Measurements from ENCODE around the gene SERPINH1.

Gene SERPINH1

DNA sequence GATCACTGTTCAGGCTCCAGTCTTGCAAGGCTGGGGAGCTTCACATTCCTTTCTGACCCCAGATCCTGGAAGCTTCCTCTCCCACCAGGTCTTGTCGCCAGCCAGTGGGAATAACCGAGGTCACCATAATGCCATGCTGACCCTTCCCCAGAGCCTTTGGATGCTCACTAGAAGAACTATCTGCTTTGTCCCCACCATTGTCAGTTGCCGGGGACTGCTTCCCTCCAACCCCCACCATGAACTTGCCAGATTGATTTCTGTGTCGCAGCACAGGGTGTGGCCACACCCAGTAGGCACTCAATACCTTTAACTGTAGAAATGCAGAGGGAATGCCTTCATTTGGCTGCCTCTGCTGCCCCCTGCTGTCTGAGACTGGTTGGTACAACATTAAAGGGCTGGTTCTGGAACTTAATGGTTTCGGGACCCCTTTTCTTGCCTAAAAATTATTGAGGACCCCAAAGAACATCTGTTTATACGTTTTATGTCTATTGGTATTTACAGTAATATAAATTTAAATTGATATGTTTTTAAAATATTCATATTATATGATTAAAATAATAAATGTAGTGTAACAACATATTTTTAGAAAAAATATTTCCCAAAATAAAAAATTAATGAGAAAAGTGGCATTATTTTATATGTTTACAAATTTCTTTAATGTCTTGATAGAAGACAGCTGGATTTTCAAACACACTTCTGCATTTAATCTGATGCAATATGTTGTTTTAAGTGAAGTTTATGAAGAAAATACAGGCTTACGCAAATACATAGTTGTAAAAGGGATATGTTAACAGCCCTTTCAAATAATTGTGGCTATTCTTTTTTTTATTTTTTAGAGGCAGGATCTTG is 29.6 kb upstream of the SERPINH1 start:
- no peak for DNase-seq (ENCODE audit: low read depth)
- TF ChIP-seq, protein P1, sequence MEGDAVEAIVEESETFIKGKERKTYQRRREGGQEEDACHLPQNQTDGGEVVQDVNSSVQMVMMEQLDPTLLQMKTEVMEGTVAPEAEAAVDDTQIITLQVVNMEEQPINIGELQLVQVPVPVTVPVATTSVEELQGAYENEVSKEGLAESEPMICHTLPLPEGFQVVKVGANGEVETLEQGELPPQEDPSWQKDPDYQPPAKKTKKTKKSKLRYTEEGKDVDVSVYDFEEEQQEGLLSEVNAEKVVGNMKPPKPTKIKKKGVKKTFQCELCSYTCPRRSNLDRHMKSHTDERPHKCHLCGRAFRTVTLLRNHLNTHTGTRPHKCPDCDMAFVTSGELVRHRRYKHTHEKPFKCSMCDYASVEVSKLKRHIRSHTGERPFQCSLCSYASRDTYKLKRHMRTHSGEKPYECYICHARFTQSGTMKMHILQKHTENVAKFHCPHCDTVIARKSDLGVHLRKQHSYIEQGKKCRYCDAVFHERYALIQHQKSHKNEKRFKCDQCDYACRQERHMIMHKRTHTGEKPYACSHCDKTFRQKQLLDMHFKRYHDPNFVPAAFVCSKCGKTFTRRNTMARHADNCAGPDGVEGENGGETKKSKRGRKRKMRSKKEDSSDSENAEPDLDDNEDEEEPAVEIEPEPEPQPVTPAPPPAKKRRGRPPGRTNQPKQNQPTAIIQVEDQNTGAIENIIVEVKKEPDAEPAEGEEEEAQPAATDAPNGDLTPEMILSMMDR (conservative IDR thresholded peaks at IDR 0.05; ENCODE audit: low read depth, low read length): peak; percentile 83
- no peak overlapping the region for H3K4me3 ChIP-seq (ENCODE audit: low read length)

- H3K4me3 ChIP-seq (ENCODE audit: low read length): no peak overlapping the region
- TF ChIP-seq, protein P1 (conservative IDR thresholded peaks at IDR 0.05; ENCODE audit: low read depth, low read length): no peak
- DNase-seq (ENCODE audit: low read depth): no peak
Observed at GRCh38 chr11:75533896-75534258, 28.2 kb upstream of the SERPINH1 start.

DNA sequence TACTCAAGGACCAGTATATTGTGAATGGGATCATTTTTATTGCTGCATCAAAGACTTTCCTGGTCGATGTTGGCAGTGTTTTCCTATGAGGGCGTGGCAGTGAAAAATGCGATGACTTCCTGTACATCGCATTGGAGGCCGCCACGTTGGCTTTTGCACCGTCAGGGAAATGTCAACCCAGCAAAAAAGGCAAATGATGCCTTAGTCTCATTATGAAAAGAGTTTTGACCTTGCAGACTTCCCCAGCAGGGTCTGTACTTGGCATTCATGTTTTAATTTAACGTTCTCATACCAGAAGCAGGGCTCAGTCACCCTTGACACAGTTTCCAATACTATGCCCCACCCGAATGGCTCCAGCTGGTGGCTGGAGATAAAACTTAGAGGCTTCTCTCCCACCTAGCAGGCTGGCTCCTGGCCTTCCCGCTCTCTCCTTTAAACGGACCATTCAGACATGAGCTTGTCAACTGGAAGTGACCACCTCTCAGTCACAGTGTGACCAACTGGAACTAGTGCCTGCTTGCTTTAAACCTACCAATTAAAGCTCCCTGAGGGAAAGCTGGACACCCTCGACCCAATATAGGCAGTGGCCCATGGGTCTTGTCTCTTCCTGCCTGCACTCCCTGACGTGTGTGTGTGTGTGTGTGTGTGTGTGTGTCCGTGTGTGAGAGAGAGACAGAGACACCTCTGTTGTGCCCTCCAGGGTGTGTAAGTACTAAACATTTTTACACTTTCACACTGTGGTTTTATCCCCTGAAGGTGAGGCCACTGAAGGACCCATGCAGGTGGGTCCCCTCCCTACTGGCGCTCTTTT is 27.6 kb upstream of the SERPINH1 start:
- TF ChIP-seq, protein P1 (conservative IDR thresholded peaks at IDR 0.05; ENCODE audit: low read depth, low read length): no peak
- H3K4me3 ChIP-seq (ENCODE audit: low read length): no peak overlapping the region
- no peak for DNase-seq (ENCODE audit: low read depth)

- DNase-seq (ENCODE audit: low read depth): no peak
- TF ChIP-seq, protein P1 (conservative IDR thresholded peaks at IDR 0.05; ENCODE audit: low read depth, low read length): no peak
- no peak overlapping the region for H3K4me3 ChIP-seq (ENCODE audit: low read length)
Observed at GRCh38 chr11:75535071-75535470, 27.0 kb upstream of the SERPINH1 start.

DNA sequence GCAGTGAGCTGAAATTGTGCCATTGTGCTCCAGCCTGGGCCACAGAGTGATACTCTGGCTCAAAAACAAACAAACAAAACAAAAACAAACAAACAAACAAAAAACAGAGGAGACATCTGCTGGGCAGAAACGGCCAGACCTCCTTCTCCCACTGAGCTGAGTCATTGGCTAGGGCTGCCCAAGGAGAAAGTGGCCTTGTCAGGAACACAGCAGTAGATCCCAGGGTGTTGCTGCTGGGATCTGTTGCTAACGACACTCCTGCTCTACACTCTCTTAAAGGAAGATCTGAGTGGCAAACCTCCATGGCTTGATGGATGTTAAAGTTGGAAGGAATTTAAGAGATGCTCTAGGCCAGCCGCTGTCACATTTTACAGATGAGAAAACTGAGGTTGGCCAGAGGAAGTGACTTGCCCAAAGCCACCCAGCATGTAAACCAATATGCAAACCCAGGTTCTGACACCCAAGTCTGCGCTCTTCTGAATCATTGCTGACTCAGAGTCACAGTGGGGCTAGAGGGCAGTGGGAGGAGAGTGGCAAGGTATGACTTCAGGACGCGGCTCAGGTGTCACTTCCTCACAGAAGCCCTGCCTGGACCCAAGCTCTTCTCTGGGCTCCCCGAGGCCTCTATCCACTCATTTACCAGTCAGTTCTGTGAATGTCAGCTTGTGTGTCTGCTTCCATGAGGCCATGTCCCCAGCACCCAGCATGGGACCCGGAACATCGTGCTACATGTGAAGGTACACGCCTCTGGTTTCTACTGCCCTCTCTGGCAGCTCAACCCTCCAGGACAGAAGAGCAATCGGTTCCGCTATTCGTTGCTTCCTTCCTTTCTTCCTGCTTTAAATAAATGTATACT is 25.0 kb upstream of the SERPINH1 start:
- no peak overlapping the region for H3K4me3 ChIP-seq (ENCODE audit: low read length)
- TF ChIP-seq, protein P1 (conservative IDR thresholded peaks at IDR 0.05; ENCODE audit: low read depth, low read length): no peak
- DNase-seq (ENCODE audit: low read depth): no peak

- TF ChIP-seq, protein P1 (conservative IDR thresholded peaks at IDR 0.05; ENCODE audit: low read depth, low read length): no peak
- no peak overlapping the region for H3K4me3 ChIP-seq (ENCODE audit: low read length)
- DNase-seq (ENCODE audit: low read depth): no peak
Observed at GRCh38 chr11:75537740-75538139, 24.3 kb upstream of the SERPINH1 start.
